Measurements from ENCODE around the gene KCNIP2. TPM values are rescaled to one million over a fixed set of nuclear protein-coding genes. Genes with fewer than 3 reads are reported as not detected.

The KCNIP2 gene
- 1.0 and 1.8 TPM in 2 replicates for polyA plus RNA-seq (2012; rRNA removed)
- 0.12 and 0.38 TPM in 2 replicates for polyA plus RNA-seq (2012; cell fraction: cytosol; rRNA removed)
- polyA plus RNA-seq (2012; cell fraction: nucleus; rRNA removed): 12.0 and 12.4 TPM in 2 replicates

DNA sequence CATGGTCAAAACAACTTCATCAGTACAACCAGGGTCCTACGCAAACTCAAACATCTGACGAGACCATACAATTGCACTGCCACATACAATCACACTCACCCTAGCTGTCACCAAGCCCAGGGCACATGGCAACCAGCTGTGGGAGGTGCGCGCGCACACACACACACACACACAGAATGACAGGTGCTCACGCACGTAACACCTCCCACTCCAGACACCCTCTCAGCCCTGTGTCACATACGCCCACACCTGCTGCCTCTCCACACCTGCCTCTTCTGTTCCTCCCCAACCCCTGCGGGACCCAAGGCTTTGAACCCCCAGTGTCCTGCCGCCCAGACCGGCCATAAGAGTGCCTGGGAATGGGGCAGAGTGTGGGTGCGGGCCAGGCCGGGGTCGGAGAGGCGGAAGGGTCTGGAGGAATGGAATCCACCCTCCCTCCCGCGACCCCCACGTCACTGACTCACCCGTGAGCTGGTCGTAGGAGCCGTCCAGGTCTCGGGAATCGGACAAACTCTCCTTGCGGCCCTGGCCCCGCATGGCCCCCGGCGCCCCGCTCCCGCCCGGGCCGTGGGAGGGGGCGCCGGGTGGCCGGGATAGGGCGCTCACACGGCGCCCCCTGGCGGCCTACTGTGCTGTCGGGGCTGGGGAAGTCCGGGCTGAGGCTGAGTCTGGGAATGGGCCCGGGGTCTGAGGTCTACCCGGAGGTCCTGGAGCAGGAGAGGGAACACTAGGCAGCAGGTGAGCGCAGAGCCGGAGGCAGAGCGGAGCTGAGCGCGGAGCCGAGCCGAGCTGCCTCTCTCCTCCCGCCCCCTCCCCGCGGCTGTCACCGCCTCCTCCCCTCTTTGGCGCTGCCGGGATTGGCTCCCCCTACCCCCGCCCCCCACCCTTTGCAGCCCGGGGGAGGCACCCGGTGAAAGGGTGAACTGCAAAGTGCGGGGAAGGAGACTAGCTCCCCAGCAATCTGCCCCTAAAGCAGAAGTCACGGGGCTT, at the start of gene KCNIP2:
Gene KCNIP2, minus strand, starts transcription at position 769 of the 990 bp plus-strand sequence. Its CDS starts 232 bp downstream, at position 537.
- H4K20me1 ChIP-seq (ENCODE audit: insufficient read depth): 0 out of 2 replicates have a peak, but pooled peaks cover 3% of the 10 kb centered on the region
- peaks cover 7% of the 10 kb centered on the region for H3F3A ChIP-seq (replicated peaks; ENCODE audit: insufficient read depth)
- H3K9ac ChIP-seq: no peak within 1 kb of the TSS
- H3K9me3 ChIP-seq: no peaks in the 10 kb centered on the region
- no peak within 1 kb of the TSS; a peak in 1 of 4 replicates for H3K27ac ChIP-seq (ENCODE audit: low read depth in 2 of 2, low read length in 1 of 2)
- peaks cover 0 to 24% of the 10 kb centered on the region in 2 experiments; a peak in 1 of 4 replicates for H3K4me1 ChIP-seq (ENCODE audit: control insufficient read depth in 1 of 2, insufficient read depth in 2 of 2, low read depth in 1 of 2, low read length in 1 of 2)
- no peaks in the 10 kb centered on the region for H3K27me3 ChIP-seq (ENCODE audit: insufficient read depth)
- no peaks in the 10 kb centered on the region for H3K9me2 ChIP-seq
- H3K79me2 ChIP-seq (ENCODE audit: insufficient read depth): peaks cover 5% of the 10 kb centered on the region; the same call in 1 of the 2 replicates
- peak within 1 kb of the TSS; percentile 62 for H3K4me2 ChIP-seq
- no peak within 1 kb of the TSS for H2AFZ ChIP-seq (ENCODE audit: low read depth)
- H3K4me3 ChIP-seq (ENCODE audit: low read depth in 2 of 2, low read length in 1 of 2): peak within 1 kb of the TSS; percentile 54 to 60
- CTCF ChIA-PET: interaction anchor here (0.6 to 13.4 kb wide), 25 partner anchors 13 to 841 kb away, joined by 3 to 301 read pairs (median 4); partner anchors contain the start of gene NPM3
- POLR2A ChIA-PET: interaction anchor here (0.7 kb wide), 1 partner anchor 15 kb away, joined by 4 read pairs; no protein-coding TSS in a partner anchor
- TF ChIP-seq, protein P1, sequence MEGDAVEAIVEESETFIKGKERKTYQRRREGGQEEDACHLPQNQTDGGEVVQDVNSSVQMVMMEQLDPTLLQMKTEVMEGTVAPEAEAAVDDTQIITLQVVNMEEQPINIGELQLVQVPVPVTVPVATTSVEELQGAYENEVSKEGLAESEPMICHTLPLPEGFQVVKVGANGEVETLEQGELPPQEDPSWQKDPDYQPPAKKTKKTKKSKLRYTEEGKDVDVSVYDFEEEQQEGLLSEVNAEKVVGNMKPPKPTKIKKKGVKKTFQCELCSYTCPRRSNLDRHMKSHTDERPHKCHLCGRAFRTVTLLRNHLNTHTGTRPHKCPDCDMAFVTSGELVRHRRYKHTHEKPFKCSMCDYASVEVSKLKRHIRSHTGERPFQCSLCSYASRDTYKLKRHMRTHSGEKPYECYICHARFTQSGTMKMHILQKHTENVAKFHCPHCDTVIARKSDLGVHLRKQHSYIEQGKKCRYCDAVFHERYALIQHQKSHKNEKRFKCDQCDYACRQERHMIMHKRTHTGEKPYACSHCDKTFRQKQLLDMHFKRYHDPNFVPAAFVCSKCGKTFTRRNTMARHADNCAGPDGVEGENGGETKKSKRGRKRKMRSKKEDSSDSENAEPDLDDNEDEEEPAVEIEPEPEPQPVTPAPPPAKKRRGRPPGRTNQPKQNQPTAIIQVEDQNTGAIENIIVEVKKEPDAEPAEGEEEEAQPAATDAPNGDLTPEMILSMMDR (IDR thresholded peaks at IDR 0.05): peak; percentile 78
- TF ChIP-seq ELF1 (IDR thresholded peaks at IDR 0.05) (no peak), RAD21 (IDR thresholded peaks at IDR 0.05; ENCODE audit: low read length) (peak; percentile 27), SMC3 (IDR thresholded peaks at IDR 0.05; ENCODE audit: low read depth, low read length) (0 out of 2 replicates have a peak, but pooled peaks have one; percentile 11), MXI1 (IDR thresholded peaks at IDR 0.05; ENCODE audit: low read depth, low read length) (peak; percentile 20; the same call in 1 of the 2 replicates)
- peaks cover 0 to 4% of the 10 kb centered on the region in 2 experiments for H3K36me3 ChIP-seq (replicated peaks in 1 of 2; ENCODE audit: control insufficient read depth in 1 of 2, insufficient read depth in 2 of 2, low read length in 1 of 2)
- peak; percentile 91 for DNase-seq
- WGBS (ENCODE audit: low lambda C conversion rate): 37% methylated on average over 39 of the region's 60 CpGs

DNA sequence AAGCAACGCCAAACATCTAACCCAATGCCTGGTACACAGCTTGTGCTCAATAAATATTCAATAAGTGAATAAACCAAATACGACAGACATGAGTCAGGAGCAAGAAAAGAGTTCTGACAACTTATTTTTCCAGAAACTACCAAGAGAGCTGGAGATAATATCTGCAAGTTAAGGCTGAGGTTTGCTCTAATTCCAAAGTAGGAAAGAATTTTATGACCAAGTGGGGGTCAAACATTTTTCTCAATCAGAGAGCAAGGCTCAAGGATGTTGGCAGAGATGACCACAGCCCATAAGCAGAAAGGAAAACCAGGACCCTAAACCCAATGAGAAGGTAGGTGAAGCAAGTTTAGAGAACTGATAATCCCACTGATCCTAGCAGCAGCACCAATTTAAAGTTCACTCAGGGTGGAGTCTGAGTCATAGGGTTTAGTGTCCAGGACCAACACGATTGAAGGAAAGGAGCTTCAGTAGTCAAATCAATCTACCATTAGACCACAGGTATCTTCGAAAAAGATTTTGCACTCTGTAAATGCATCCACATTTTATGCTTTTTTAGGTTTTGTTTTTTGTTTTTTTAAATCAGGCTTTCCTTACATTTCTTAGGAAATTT, 49.3 kb upstream of the KCNIP2 start:
- Histone ChIP-seq H3K27ac (ENCODE audit: low read depth in 2 of 2, low read length in 1 of 2) (peak overlapping the region in 1 of 2 experiments; percentile 33; a peak in 2 of 4 replicates), H3K79me2 (ENCODE audit: insufficient read depth) (no peaks in the 10 kb centered on the region), H3F3A (replicated peaks; ENCODE audit: insufficient read depth) (peaks cover 15% of the 10 kb centered on the region), H3K4me2 (peak overlapping the region; percentile 55; the same call in 1 of the 2 replicates), H3K9me3 (no peaks in the 10 kb centered on the region), H4K20me1 (ENCODE audit: insufficient read depth) (no peaks in the 10 kb centered on the region), H3K27me3 (ENCODE audit: insufficient read depth) (no peaks in the 10 kb centered on the region), H3K4me3 (ENCODE audit: low read depth in 2 of 2, low read length in 1 of 2) (no peak overlapping the region), H3K36me3 (replicated peaks in 1 of 2; ENCODE audit: control insufficient read depth in 1 of 2, insufficient read depth in 2 of 2, low read length in 1 of 2) (no peaks in the 10 kb centered on the region), H3K9ac (no peak overlapping the region), H2AFZ (ENCODE audit: low read depth) (no peak overlapping the region), H3K4me1 (ENCODE audit: control insufficient read depth in 1 of 2, insufficient read depth in 2 of 2, low read depth in 1 of 2, low read length in 1 of 2) (peaks cover 4 to 5% of the 10 kb centered on the region in 2 experiments; a peak in 1 of 4 replicates), H3K9me2 (no peaks in the 10 kb centered on the region)
- ChIA-PET POLR2A (no interaction called here), CTCF (interaction anchor here (1.0 to 2.1 kb wide), 4 partner anchors 65 to 180 kb away, joined by 3 to 11 read pairs (median 6); no protein-coding TSS in a partner anchor)
- TF ChIP-seq REST (IDR thresholded peaks at IDR 0.05; ENCODE audit: low read depth, low read length): no peak
- TF ChIP-seq, protein P2, sequence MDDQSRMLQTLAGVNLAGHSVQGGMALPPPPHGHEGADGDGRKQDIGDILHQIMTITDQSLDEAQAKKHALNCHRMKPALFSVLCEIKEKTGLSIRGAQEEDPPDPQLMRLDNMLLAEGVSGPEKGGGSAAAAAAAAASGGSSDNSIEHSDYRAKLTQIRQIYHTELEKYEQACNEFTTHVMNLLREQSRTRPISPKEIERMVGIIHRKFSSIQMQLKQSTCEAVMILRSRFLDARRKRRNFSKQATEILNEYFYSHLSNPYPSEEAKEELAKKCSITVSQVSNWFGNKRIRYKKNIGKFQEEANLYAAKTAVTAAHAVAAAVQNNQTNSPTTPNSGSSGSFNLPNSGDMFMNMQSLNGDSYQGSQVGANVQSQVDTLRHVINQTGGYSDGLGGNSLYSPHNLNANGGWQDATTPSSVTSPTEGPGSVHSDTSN (IDR thresholded peaks at IDR 0.05): peak; percentile 39; the same call in 1 of the 2 replicates
- no peak for TF ChIP-seq MEF2A (IDR thresholded peaks at IDR 0.05; ENCODE audit: borderline replicate concordance, low read depth)
- no peak for TF ChIP-seq FOSL2 (IDR thresholded peaks at IDR 0.05; ENCODE audit: borderline replicate concordance, low read depth)
- peak; percentile 25; the same call in 1 of the 2 replicates for TF ChIP-seq JUND (IDR thresholded peaks at IDR 0.05)
- TF ChIP-seq TCF12 (IDR thresholded peaks at IDR 0.05): peak; percentile 29; the same call in 1 of the 2 replicates
- TF ChIP-seq MXI1 (IDR thresholded peaks at IDR 0.05; ENCODE audit: low read depth, low read length): no peak
- TF ChIP-seq FOXM1 (IDR thresholded peaks at IDR 0.05; ENCODE audit: low read depth): no peak
- 59% methylated on average over 4 of the region's 4 CpGs for WGBS (ENCODE audit: low lambda C conversion rate)
- DNase-seq: no peak
